A549 (cell line): ENCODE data around the gene TMEM88. TPM values are rescaled to one million over a fixed set of nuclear protein-coding genes. Genes with fewer than 3 reads are reported as not detected.

ENCODE experiments used
- ATAC-seq, 2 experiments: fragments of 200-7000 bp in 1 of 2; fragments of >200 bp in 1 of 2; cut with Nextera tagmentation in 1 of 2; cut with Tn5 transposase in 1 of 2; 3 replicates each; pipeline versions ENCODE4 v1.8.0 to v1.9.1; 2018 to 2020; ENCODE audit warnings: mild to moderate bottlenecking in 1 of 2, moderate library complexity in 1 of 2
- CTCF ChIA-PET: fragments of 300-600 bp; sonication (Branson Sonifier 250); formaldehyde crosslinking; extraction: SDS; loops from one replicate; lab custom pipeline; 2021; ENCODE audit warnings: antibody characterized with exemption, inconsistent platforms; lab: Yijun Ruan, JAX
- POLR2A ChIA-PET: fragments of 350-600 bp; formaldehyde crosslinking; extraction: SDS; loops from one replicate; lab custom pipeline; 2021; ENCODE audit warnings: antibody characterized with exemption, inconsistent platforms; lab: Yijun Ruan, JAX
- DNase-seq, 2 experiments: peaks; one replicate each; pipeline versions ENCODE4 v3.0.0 to v3.0.0-alpha.2; 2011 to 2016; ENCODE audit warnings: low read depth in 1 of 2, low spot score in 1 of 2
- FAIRE-seq: peaks from 2 replicates; lab custom pipeline; 2011; peaks lifted over from hg19 to GRCh38; lab: Jason Lieb, UNC
- H3K27ac ChIP-seq, 2 experiments: fragments of >200 bp; sonication (Bioruptor Twin); formaldehyde crosslinking; 3 replicates each; pipeline ENCODE4 v1.5.1; 2016 to 2017
- H3K4me1 ChIP-seq: fragments of >200 bp; sonication (Bioruptor Twin); formaldehyde crosslinking; 3 replicates; pipeline ENCODE4 v1.6.1; 2016
- H3K4me2 ChIP-seq: fragments of >200 bp; sonication (Bioruptor Twin); formaldehyde crosslinking; 3 replicates; pipeline ENCODE4 v1.6.1; 2016
- H3K4me3 ChIP-seq: fragments of >200 bp; sonication (Bioruptor Twin); formaldehyde crosslinking; 3 replicates; pipeline ENCODE4 v1.5.1; 2016
- H3K9me3 ChIP-seq: fragments of >200 bp; sonication (Bioruptor Twin); formaldehyde crosslinking; 3 replicates; pipeline ENCODE4 v1.6.1; 2016
- BHLHE40 ChIP-seq: IDR thresholded peaks from 2 replicates; pipeline ENCODE4 v1.6.1; 2012; ENCODE audit warnings: low read depth, low read length, inconsistent platforms
- CHD2 ChIP-seq: fragments of 150-350 bp; IDR thresholded peaks from 2 replicates; pipeline ENCODE4 v1.6.1; 2014; ENCODE audit warnings: low read length; ENCODE audit not compliant: partially characterized antibody
- EHMT2 ChIP-seq: fragments of 200-600 bp; sonication (generic); IDR thresholded peaks from 2 replicates; pipeline ENCODE4 v1.6.1; 2016; ENCODE audit warnings: antibody characterized with exemption, low read depth, mild to moderate bottlenecking, moderate library complexity
- FOSL2 ChIP-seq, 2 experiments: fragments of 450-650 bp in 1 of 2; fragments of >200 bp in 1 of 2; sonication (Bioruptor Twin) in 1 of 2; formaldehyde crosslinking; IDR thresholded peaks; 2 replicates each; pipeline versions ENCODE4 v1.5.0 to v1.6.1; 2016 to 2020; ENCODE audit warnings: mild to moderate bottlenecking in 1 of 2, moderate library complexity in 1 of 2
- GATA3 ChIP-seq: IDR thresholded peaks from 2 replicates; pipeline ENCODE4 v1.6.1; 2012; ENCODE audit warnings: borderline replicate concordance
- HDAC2 ChIP-seq: fragments of 200-600 bp; sonication (generic); IDR thresholded peaks from 2 replicates; pipeline ENCODE4 v1.6.1; 2016
- JUN ChIP-seq, 2 experiments: fragments of >200 bp; sonication (Bioruptor Twin); formaldehyde crosslinking; IDR thresholded peaks; 2 replicates in 1 of 2; 3 replicates in 1 of 2; pipeline ENCODE4 v1.6.1; 2016 to 2017
- MAZ ChIP-seq: fragments of 150-350 bp; IDR thresholded peaks from 2 replicates; pipeline ENCODE4 v1.6.1; 2014; ENCODE audit warnings: antibody characterized with exemption, low read depth, low read length, borderline replicate concordance
- MYC ChIP-seq: IDR thresholded peaks from 2 replicates; pipeline ENCODE4 v1.6.1; 2012; ENCODE audit warnings: mild to moderate bottlenecking, inconsistent platforms, low read length, improper control_type of control experiment, borderline replicate concordance
- PHF8 ChIP-seq: fragments of 200-600 bp; sonication (generic); IDR thresholded peaks from 2 replicates; pipeline ENCODE4 v1.6.1; 2016; ENCODE audit warnings: low read depth, mild to moderate bottlenecking, antibody characterized with exemption, moderate library complexity, borderline replicate concordance
- POLR2A ChIP-seq: IDR thresholded peaks from 2 replicates; pipeline ENCODE4 v1.6.1; 2012; ENCODE audit warnings: mild to moderate bottlenecking, low read length
- RAD21 ChIP-seq, 2 experiments: fragments of >200 bp in 1 of 2; sonication (Bioruptor Twin) in 1 of 2; formaldehyde crosslinking in 1 of 2; IDR thresholded peaks in 1 of 2; conservative IDR thresholded peaks in 1 of 2; 2 replicates in 1 of 2; 3 replicates in 1 of 2; pipeline ENCODE4 v1.6.1; 2012 to 2018; ENCODE audit warnings: inconsistent platforms in 1 of 2
- RARB ChIP-seq: fragments of 250-450 bp; sonication (Bioruptor Pico); IDR thresholded peaks from 2 replicates; pipeline ENCODE4 v1.8.0; 2021; ENCODE audit warnings: mild to moderate bottlenecking, moderate library complexity
- RFX5 ChIP-seq: fragments of 450-650 bp; IDR thresholded peaks from 2 replicates; pipeline ENCODE4 v1.7.1; 2014; ENCODE audit warnings: antibody characterized with exemption, mild to moderate bottlenecking, moderate library complexity
- TFCP2L1 ChIP-seq: fragments of 250-450 bp; sonication (Bioruptor Pico); IDR thresholded peaks from 2 replicates; pipeline ENCODE4 v1.5.0; 2021; ENCODE audit warnings: mild to moderate bottlenecking
- TP53 ChIP-seq: fragments of 250-450 bp; sonication (Bioruptor Pico); IDR thresholded peaks from 2 replicates; pipeline ENCODE4 v1.5.0; 2021; ENCODE audit warnings: mild to moderate bottlenecking, moderate library complexity
- ZC3H11A ChIP-seq: fragments of 450-650 bp; IDR thresholded peaks from 2 replicates; pipeline ENCODE4 v1.6.1; 2014; ENCODE audit warnings: antibody characterized with exemption, mild to moderate bottlenecking
- ZNF302 ChIP-seq: fragments of 250-450 bp; sonication (Bioruptor Pico); IDR thresholded peaks from 2 replicates; pipeline ENCODE4 v1.9.0; 2021; ENCODE audit warnings: inconsistent platforms, mild to moderate bottlenecking, moderate library complexity
- WGBS: methylation state at CpG from one replicate; pipeline ENCODE4 v1.1.6; 2017; ENCODE audit errors: missing lambda C conversion rate; 5-methylcytosine and 5-hydroxymethylcytosine counted together
- polyA plus RNA-seq, 4 experiments: library from polyadenylated mRNA; depleted of rRNA in 3 of 4; stranded (reverse); fragments of >200 nt; fragmentation: RNase III in 1 of 4; extraction: RNeasy Plus Mini Kit Qiagen cat#74134 plus additional on column Dnase treatment in 1 of 4; gene quantifications; 2 replicates in 3 of 4; 3 replicates in 1 of 4; pipeline ENCODE4 v1.2.3, GENCODE V29; 2011 to 2017
- TF ChIP-seq, protein P1 (sequence below): IDR thresholded peaks from 2 replicates; pipeline ENCODE4 v1.6.1; 2012
- TF ChIP-seq, protein P2 (sequence below): fragments of >200 bp; sonication (Bioruptor Twin); formaldehyde crosslinking; IDR thresholded peaks from 3 replicates; pipeline ENCODE4 v1.5.1; 2016
- TF ChIP-seq, protein P3 (sequence below): IDR thresholded peaks from 2 replicates; pipeline ENCODE4 v1.6.1; 2012; ENCODE audit warnings: low read depth, borderline replicate concordance
- TF ChIP-seq, protein P4 (sequence below): fragments of 250-450 bp; sonication (Bioruptor Pico); IDR thresholded peaks from 2 replicates; pipeline ENCODE4 v1.5.0; 2021; ENCODE audit warnings: mild to moderate bottlenecking, moderate library complexity, borderline replicate concordance
- TF ChIP-seq, protein P5 (sequence below): fragments of 200-600 bp; sonication (generic); IDR thresholded peaks from 2 replicates; pipeline ENCODE4 v1.6.1; 2016; ENCODE audit warnings: antibody characterized with exemption, mild to moderate bottlenecking, moderate library complexity
- TF ChIP-seq, protein P6 (sequence below): fragments of 150-350 bp; IDR thresholded peaks from 2 replicates; pipeline ENCODE4 v1.6.1; 2014; ENCODE audit warnings: low read depth, mild to moderate bottlenecking, low read length

TMEM88 gene
- polyA plus RNA-seq, 2 of the 4 experiments (the other 2 are of a cell fraction) = 0.17 to 0.48 TPM

DNA sequence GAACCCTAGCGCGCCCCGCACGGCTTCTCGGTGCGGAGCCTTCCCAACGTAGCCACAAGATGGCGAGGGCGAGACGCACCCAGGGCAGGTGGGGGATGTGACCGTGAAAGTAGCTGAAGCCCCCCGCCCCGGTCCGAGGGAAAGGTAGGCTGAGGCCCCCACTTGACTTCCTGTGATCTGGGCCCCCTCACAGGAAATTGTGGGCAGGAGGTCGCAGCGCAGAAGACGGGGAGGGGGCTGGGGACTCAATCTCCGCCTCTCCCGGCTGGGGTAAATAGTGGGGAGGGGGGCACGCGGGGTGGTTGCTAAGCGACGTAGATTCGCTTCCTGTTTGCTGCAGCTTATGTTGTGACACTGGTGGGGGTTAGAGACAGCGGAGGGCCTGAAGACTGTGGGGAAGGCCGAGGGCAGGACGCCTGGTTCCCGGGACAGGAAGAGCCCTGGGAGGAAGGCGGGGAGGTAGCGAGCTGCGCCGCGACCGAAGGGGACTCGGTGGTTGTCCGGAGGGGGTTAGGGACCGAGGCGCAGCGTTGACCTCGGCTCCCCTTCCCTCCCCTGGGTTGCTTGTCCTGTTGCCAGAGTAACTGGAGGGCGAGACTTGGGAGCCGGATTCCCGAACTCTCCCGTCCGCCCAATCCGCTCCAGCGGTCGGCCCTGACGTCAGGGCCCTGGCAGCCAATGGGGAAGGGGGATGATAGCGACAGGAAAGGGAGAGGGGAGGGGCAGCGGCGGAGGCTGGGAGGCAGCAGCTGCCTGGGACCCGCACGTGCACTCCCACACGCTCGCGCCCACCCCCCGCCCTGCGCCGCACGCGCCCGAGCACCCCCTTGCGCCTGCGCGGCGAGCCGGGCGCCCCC, 19.7 kb upstream of the TMEM88 start (continued):
- TF ChIP-seq CHD2 = peak; percentile 65
- TF ChIP-seq, protein P1, sequence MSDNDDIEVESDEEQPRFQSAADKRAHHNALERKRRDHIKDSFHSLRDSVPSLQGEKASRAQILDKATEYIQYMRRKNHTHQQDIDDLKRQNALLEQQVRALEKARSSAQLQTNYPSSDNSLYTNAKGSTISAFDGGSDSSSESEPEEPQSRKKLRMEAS = peak; percentile 95
- TF ChIP-seq RAD21 (conservative IDR thresholded peaks at IDR 0.05 in 1 of 2, IDR thresholded peaks at IDR 0.05 in 1 of 2) = peak; percentile 83 to 88
- TF ChIP-seq BHLHE40 = peak; percentile 100
- TF ChIP-seq, protein P2, sequence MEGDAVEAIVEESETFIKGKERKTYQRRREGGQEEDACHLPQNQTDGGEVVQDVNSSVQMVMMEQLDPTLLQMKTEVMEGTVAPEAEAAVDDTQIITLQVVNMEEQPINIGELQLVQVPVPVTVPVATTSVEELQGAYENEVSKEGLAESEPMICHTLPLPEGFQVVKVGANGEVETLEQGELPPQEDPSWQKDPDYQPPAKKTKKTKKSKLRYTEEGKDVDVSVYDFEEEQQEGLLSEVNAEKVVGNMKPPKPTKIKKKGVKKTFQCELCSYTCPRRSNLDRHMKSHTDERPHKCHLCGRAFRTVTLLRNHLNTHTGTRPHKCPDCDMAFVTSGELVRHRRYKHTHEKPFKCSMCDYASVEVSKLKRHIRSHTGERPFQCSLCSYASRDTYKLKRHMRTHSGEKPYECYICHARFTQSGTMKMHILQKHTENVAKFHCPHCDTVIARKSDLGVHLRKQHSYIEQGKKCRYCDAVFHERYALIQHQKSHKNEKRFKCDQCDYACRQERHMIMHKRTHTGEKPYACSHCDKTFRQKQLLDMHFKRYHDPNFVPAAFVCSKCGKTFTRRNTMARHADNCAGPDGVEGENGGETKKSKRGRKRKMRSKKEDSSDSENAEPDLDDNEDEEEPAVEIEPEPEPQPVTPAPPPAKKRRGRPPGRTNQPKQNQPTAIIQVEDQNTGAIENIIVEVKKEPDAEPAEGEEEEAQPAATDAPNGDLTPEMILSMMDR = peak; percentile 87
- peak; percentile 55; the same call in 1 of the 2 replicates for TF ChIP-seq GATA3
- no peak for TF ChIP-seq HDAC2
- TF ChIP-seq JUN (IDR thresholded peaks at IDR 0.05) = peak in 1 of 2 experiments; percentile 51; a peak in 1 of 5 replicates
- TF ChIP-seq, protein P3, sequence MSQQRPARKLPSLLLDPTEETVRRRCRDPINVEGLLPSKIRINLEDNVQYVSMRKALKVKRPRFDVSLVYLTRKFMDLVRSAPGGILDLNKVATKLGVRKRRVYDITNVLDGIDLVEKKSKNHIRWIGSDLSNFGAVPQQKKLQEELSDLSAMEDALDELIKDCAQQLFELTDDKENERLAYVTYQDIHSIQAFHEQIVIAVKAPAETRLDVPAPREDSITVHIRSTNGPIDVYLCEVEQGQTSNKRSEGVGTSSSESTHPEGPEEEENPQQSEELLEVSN = 0 out of 2 replicates have a peak, but pooled peaks have one; percentile 42
- TF ChIP-seq ZNF302 (CRISPR knock-in tag) = no peak
- TF ChIP-seq POLR2A = peak; percentile 39
- TF ChIP-seq RFX5 = peak; percentile 88
- TF ChIP-seq, protein P4, sequence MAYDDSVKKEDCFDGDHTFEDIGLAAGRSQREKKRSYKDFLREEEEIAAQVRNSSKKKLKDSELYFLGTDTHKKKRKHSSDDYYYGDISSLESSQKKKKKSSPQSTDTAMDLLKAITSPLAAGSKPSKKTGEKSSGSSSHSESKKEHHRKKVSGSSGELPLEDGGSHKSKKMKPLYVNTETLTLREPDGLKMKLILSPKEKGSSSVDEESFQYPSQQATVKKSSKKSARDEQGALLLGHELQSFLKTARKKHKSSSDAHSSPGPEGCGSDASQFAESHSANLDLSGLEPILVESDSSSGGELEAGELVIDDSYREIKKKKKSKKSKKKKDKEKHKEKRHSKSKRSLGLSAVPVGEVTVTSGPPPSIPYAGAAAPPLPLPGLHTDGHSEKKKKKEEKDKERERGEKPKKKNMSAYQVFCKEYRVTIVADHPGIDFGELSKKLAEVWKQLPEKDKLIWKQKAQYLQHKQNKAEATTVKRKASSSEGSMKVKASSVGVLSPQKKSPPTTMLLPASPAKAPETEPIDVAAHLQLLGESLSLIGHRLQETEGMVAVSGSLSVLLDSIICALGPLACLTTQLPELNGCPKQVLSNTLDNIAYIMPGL = no peak
- TF ChIP-seq, protein P5, sequence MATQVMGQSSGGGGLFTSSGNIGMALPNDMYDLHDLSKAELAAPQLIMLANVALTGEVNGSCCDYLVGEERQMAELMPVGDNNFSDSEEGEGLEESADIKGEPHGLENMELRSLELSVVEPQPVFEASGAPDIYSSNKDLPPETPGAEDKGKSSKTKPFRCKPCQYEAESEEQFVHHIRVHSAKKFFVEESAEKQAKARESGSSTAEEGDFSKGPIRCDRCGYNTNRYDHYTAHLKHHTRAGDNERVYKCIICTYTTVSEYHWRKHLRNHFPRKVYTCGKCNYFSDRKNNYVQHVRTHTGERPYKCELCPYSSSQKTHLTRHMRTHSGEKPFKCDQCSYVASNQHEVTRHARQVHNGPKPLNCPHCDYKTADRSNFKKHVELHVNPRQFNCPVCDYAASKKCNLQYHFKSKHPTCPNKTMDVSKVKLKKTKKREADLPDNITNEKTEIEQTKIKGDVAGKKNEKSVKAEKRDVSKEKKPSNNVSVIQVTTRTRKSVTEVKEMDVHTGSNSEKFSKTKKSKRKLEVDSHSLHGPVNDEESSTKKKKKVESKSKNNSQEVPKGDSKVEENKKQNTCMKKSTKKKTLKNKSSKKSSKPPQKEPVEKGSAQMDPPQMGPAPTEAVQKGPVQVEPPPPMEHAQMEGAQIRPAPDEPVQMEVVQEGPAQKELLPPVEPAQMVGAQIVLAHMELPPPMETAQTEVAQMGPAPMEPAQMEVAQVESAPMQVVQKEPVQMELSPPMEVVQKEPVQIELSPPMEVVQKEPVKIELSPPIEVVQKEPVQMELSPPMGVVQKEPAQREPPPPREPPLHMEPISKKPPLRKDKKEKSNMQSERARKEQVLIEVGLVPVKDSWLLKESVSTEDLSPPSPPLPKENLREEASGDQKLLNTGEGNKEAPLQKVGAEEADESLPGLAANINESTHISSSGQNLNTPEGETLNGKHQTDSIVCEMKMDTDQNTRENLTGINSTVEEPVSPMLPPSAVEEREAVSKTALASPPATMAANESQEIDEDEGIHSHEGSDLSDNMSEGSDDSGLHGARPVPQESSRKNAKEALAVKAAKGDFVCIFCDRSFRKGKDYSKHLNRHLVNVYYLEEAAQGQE = peak; percentile 32
- TF ChIP-seq ZC3H11A = no peak; the same call in 1 of the 2 replicates

DNA sequence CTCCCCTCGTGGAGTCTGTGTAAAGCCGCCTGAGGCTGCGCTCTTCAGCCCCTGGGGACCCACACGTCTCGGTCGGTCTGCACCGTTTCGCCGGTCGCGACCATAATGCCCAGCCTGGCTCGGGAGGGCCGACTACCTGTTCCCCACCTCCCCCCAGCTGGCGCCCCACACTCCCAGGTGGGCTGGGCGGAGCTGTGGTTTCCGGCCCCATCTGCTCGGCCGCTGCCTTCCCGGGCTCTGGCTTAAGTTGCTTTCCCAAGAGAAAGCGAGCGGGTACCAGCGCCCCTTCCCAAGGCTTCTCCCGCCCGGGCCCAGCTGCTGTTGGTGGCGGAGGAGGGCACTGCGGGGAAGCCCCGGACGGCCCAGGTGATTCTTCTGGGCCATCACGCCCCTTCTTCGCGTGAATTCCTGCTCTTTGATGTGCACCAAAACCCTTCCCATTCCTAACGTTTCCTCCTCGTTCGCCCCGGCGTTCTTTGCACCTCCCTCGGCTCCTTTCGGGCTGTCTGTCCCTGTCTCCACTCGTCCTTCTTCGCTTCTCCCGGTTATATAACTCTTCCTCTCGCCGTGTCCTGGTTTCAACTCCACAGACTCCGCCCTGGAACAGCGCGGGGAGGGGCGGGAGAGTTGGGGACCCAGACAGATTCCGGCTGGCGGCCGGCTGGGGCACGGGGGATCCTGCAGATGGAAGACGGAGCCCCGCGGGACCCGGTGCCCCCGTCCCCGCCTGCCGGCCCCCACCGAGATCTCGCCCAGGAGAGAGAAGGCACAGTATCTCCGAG, 18.9 kb upstream of the TMEM88 start:
- Histone ChIP-seq H3K27ac (peak overlapping the region; percentile 82 to 89), H3K4me3 (peak overlapping the region; percentile 60), H3K4me1 (peaks cover 44% of the 10 kb centered on the region), H3K4me2 (peak overlapping the region; percentile 96), H3K9me3 (no peaks in the 10 kb centered on the region)
- ATAC-seq (peak; percentile 7 to 11; a peak in 5 of 6 replicates), DNase-seq (peak; percentile 48 to 74), FAIRE-seq (no peak)
- CTCF ChIA-PET = interaction anchor here (1.0 to 25.1 kb wide), 19 partner anchors 6 to 225 kb away, joined by 3 to 677 read pairs (median 5); partner anchors contain the start of genes KDM6B, NAA38, RNF227 and TMEM88
- POLR2A ChIA-PET = interaction anchor here (0.7 to 6.7 kb wide), 5 partner anchors 7 to 49 kb away, joined by 3 to 44 read pairs (median 8); partner anchors contain the start of genes CYB5D1 and NAA38
- 3% methylated on average over 34 of the region's 61 CpGs for WGBS
- TF ChIP-seq, protein P6, sequence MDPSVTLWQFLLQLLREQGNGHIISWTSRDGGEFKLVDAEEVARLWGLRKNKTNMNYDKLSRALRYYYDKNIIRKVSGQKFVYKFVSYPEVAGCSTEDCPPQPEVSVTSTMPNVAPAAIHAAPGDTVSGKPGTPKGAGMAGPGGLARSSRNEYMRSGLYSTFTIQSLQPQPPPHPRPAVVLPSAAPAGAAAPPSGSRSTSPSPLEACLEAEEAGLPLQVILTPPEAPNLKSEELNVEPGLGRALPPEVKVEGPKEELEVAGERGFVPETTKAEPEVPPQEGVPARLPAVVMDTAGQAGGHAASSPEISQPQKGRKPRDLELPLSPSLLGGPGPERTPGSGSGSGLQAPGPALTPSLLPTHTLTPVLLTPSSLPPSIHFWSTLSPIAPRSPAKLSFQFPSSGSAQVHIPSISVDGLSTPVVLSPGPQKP = no peak
- TF ChIP-seq JUN (IDR thresholded peaks at IDR 0.05) = peak in 1 of 2 experiments; percentile 12; a peak in 1 of 5 replicates
- TF ChIP-seq MAZ = 0 out of 2 replicates have a peak, but pooled peaks have one; percentile 4
- no peak for TF ChIP-seq FOSL2 (IDR thresholded peaks at IDR 0.05)
- no peak for TF ChIP-seq FOSL2 (CRISPR knock-in tag; IDR thresholded peaks at IDR 0.05)
- no peak for TF ChIP-seq RARB (CRISPR knock-in tag)
- TF ChIP-seq TP53 (CRISPR knock-in tag) = peak; percentile 65; the same call in 1 of the 2 replicates
- TF ChIP-seq POLR2A = peak; percentile 26; the same call in 1 of the 2 replicates
- no peak for TF ChIP-seq EHMT2
- peak; percentile 39; the same call in 1 of the 2 replicates for TF ChIP-seq PHF8
- 0 out of 2 replicates have a peak, but pooled peaks have one; percentile 34 for TF ChIP-seq TFCP2L1 (CRISPR knock-in tag)
- TF ChIP-seq MYC = 0 out of 2 replicates have a peak, but pooled peaks have one; percentile 12
